Prostate gland (tissue), 2 donors: ENCODE data around the gene MPP3. TPM values are rescaled to one million over a fixed set of nuclear protein-coding genes. Genes with fewer than 3 reads are reported as not detected.

Experiments used
- DNase-seq: peaks from one replicate; pipeline ENCODE4 v3.0.0-alpha.2; 2019; ENCODE audit warnings: low spot score
- H3K27ac ChIP-seq, 2 donors: fragments of 200-600 bp; sonication (generic); 2 replicates each; pipeline ENCODE4 v1.5.1; 2017 to 2019
- H3K27me3 ChIP-seq: fragments of 200-600 bp; sonication (generic); replicated peaks from 2 replicates; pipeline ENCODE4 v1.5.1; 2019; ENCODE audit not compliant: insufficient read depth
- H3K36me3 ChIP-seq, 2 donors: fragments of 200-600 bp; sonication (generic); 1 replicate in 1 of 2; 2 replicates in 1 of 2; pipeline versions ENCODE4 v1.5.1 to v1.8.1; 2017 to 2019
- H3K4me1 ChIP-seq: fragments of 200-600 bp; sonication (generic); replicated peaks from 2 replicates; pipeline ENCODE4 v1.5.1; 2019
- H3K4me3 ChIP-seq, 2 donors: fragments of 200-600 bp; sonication (generic); 2 replicates each; pipeline ENCODE4 v1.5.1; 2017 to 2019
- H3K9me3 ChIP-seq: fragments of 200-600 bp; sonication (generic); 2 replicates; pipeline ENCODE4 v1.5.1; 2017
- POLR2A ChIP-seq: fragments of 450-650 bp; IDR thresholded peaks from one replicate; pipeline ENCODE4 v1.6.1; 2016; ENCODE audit warnings: antibody characterized with exemption, mild to moderate bottlenecking
- POLR2AphosphoS5 ChIP-seq: sonication (generic); formaldehyde crosslinking; IDR thresholded peaks from one replicate; pipeline ENCODE4 v1.6.1; 2017; ENCODE audit warnings: antibody characterized with exemption
- WGBS: methylation state at CpG from one replicate; pipeline ENCODE4 v1.1.5; 2018; 5-methylcytosine and 5-hydroxymethylcytosine counted together
- intact Hi-C: fragments of 100-400 bp; cut with DNase I; formaldehyde crosslinking; loops from one replicate; pipeline ENCODE4 v1.14.2; 2022
- total RNA-seq, 2 donors: library from RNA; depleted of rRNA; stranded (reverse); fragments of >200 nt; gene quantifications; one replicate each; pipeline ENCODE4 v1.1.0, GENCODE V29; 2016
- TF ChIP-seq, protein P1 (sequence below), 4 experiments: fragments of 200-600 bp in 2 of 4; fragments of 450-650 bp in 2 of 4; sonication (generic) in 2 of 4; IDR thresholded peaks; 1 replicate in 3 of 4; 2 replicates in 1 of 4; pipeline ENCODE4 v1.5.1; 2016 to 2019; ENCODE audit warnings: antibody characterized with exemption in 4 of 4, mild to moderate bottlenecking in 2 of 4, moderate library complexity in 2 of 4

MPP3 gene
- total RNA-seq, 2 donors from 2014 or later = 4.4 to 16.4 TPM

DNA sequence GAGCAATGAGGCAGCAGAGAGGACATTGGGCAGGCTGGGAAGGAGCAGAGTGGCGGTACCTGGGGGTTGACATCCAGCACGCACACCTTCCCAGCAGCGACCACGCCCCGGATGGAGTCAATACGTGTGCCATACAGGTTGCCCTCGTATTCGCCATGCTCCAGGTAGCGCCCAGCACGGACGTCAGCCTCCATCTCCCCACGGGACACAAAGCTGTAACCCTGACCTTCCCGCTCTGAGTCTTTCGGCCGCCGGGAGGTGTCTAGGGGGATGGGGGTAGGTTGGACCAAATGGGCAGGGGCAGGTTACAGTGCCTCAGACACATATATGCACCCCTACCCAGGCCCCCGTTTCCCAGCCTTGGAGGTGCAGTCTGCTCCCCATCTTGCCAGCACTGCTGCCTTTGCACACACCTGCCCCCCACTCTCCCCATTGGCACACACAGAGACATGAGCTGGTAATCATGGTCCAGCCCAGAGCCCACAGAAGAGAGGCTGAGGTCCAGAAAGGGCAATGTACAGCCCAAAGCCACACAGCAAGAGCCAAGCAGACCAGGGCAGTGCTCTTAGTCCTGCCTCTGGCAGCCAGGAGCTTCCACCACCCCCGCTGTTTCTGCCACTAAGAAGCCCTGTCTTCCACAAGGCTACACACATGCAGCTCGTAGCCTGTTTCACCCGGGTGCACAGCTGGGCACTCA lies 46.9 kb upstream of the MPP3 start:
- TF ChIP-seq POLR2A (no peak), POLR2AphosphoS5 (no peak)
- TF ChIP-seq, protein P1, sequence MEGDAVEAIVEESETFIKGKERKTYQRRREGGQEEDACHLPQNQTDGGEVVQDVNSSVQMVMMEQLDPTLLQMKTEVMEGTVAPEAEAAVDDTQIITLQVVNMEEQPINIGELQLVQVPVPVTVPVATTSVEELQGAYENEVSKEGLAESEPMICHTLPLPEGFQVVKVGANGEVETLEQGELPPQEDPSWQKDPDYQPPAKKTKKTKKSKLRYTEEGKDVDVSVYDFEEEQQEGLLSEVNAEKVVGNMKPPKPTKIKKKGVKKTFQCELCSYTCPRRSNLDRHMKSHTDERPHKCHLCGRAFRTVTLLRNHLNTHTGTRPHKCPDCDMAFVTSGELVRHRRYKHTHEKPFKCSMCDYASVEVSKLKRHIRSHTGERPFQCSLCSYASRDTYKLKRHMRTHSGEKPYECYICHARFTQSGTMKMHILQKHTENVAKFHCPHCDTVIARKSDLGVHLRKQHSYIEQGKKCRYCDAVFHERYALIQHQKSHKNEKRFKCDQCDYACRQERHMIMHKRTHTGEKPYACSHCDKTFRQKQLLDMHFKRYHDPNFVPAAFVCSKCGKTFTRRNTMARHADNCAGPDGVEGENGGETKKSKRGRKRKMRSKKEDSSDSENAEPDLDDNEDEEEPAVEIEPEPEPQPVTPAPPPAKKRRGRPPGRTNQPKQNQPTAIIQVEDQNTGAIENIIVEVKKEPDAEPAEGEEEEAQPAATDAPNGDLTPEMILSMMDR (IDR thresholded peaks at IDR 0.05) = no peak
- no peak for DNase-seq
- H3K9me3 ChIP-seq = no peaks in the 10 kb centered on the region
- 82% methylated on average over 20 of the region's 20 CpGs for WGBS
- no peaks in the 10 kb centered on the region for H3K27me3 ChIP-seq
- intact Hi-C loops = no loop called here
- no peak overlapping the region for H3K4me3 ChIP-seq
- no peaks in the 10 kb centered on the region for H3K36me3 ChIP-seq
- H3K4me1 ChIP-seq = no peaks in the 10 kb centered on the region
- no peak overlapping the region for H3K27ac ChIP-seq

DNA sequence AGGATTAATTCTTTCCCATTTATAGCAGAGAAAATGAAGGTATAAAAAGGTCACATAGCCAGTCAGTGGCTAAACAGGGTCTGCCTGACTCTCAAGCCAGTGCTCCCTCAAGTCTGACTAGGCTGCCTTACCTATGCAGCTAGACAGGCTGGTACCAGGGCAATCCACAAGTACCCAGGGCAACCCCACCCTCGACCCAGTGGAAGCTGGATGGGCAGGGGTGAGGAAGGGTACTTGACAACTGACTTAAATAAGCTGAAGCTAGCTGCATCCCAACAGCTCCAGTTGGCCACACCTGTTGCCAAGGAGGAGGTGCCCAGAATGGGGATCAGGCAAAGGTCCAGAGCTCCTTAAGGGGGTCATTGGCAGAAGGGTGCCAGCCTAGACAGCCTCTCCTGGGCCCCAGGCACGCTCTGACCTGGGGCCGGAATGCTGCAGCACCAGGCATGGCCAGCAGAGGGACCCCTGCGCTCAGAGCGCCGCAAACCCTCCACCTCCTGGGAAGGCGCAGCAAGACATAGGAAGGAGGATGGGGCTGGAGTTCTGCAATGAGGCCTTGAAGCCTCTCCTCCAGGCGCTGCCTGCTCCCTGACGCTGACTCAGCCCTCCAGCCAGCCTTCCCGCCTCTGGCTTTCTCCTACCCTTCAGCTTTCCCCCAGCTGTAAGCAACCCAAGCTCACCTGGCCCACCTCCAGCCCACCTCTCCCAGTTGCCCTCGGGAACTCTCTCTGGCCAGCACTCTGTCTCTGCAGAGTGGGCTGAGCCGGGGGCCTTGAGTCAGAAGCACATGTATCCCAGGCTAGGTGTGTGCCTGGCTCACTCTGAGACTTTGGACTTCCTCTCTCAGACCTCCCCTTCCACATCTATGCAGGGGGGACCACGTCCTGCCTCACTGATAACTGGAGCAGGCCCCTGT lies 45.6 kb upstream of the MPP3 start:
- H3K27ac ChIP-seq = no peak overlapping the region
- 21% methylated on average over 12 of the region's 13 CpGs for WGBS

DNA sequence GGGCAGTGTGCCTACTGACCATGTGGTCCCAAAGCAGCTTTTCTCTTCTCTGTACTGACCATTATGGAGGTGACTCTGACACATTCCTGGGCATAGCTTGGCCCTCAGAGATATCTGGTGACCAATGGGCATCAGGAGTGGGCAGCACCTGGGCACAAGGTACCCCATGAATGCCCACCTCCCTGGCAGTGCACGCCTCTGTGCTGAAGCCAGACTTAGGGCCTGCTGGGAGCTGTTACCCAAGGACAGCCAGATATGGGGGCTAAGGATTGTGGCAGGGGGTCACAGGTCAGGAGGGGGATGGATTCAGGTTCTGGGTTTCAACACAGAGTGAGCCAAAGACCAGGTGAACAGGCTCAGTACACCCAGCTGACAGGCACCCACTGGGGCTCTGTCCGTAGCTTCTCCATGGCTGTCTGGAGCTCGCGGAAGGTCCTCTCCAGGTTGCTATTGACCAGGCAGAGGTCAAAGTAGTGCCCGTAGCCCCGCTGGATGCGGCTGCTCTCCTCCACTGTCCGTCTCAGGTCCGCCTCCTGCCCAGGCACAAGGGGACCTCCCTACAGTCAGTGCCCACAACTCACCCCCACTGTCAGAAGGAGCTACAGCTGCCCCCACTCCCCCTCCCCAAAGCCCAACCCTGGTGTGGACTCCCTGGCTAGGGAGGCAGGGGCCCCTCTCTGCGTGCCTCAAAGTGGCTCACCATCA lies 44.7 kb upstream of the MPP3 start:
- Histone ChIP-seq H3K4me1 (no peaks in the 10 kb centered on the region), H3K27ac (no peak overlapping the region), H3K27me3 (no peaks in the 10 kb centered on the region), H3K9me3 (no peaks in the 10 kb centered on the region), H3K4me3 (no peak overlapping the region), H3K36me3 (no peaks in the 10 kb centered on the region)
- intact Hi-C loops = no loop called here
- TF ChIP-seq, protein P1 (IDR thresholded peaks at IDR 0.05) = no peak
- no peak for TF ChIP-seq POLR2A
- no peak for TF ChIP-seq POLR2AphosphoS5
- no peak for DNase-seq
- WGBS = 96% methylated on average over 10 of the region's 10 CpGs

More for the DNA sequence above, 45.6 kb upstream of the MPP3 start:
- peak; percentile 49 for DNase-seq
- Histone ChIP-seq H3K4me3 (no peak overlapping the region), H3K4me1 (no peaks in the 10 kb centered on the region), H3K9me3 (no peaks in the 10 kb centered on the region), H3K36me3 (no peaks in the 10 kb centered on the region), H3K27me3 (no peaks in the 10 kb centered on the region)
- TF ChIP-seq POLR2AphosphoS5 = peak; percentile 51
- TF ChIP-seq POLR2A = no peak
- TF ChIP-seq, protein P1 (IDR thresholded peaks at IDR 0.05) = peak; percentile 74 to 95 (median 86)
- intact Hi-C loops = no loop called here

DNA sequence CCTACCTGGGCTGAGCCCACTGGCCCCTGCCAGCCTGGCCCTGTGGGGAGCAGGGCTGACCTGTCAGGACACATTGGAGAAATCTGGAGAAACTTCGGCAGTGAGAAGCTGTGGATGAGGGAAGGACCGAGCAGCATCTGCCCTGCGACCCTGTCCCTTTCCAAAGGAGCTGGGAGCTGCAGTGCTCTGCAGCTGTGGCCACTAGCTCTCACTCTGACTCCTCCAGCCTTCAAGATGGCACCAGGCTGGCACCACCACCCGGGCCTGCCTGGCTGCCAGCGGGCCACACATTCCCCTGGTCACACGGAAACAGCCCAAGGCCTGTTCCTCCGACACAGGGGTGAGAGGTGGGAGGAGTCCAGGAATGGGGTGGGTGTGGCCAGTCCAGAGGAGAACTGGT lies 44.1 kb upstream of the MPP3 start:
- Histone ChIP-seq H3K9me3 (no peaks in the 10 kb centered on the region), H3K27me3 (no peaks in the 10 kb centered on the region), H3K36me3 (no peaks in the 10 kb centered on the region), H3K4me1 (no peaks in the 10 kb centered on the region), H3K27ac (no peak overlapping the region), H3K4me3 (no peak overlapping the region)
- intact Hi-C loops = no loop called here
- 80% methylated on average over 7 of the region's 7 CpGs for WGBS
- DNase-seq = no peak
- no peak for TF ChIP-seq POLR2A
- TF ChIP-seq, protein P1 (IDR thresholded peaks at IDR 0.05) = no peak
- TF ChIP-seq POLR2AphosphoS5 = no peak
